H9 (cell line): Measurements from ENCODE around the gene PTPN21. TPM values are rescaled to one million over a fixed set of nuclear protein-coding genes. Genes with fewer than 3 reads are reported as not detected.

Source experiments
- DNase-seq: peaks from one replicate; pipeline ENCODE4 v3.0.0-alpha.2; 2017
- H2AFZ ChIP-seq: one replicate; pipeline ENCODE4 v1.6.1; 2013; ENCODE audit warnings: mild to moderate bottlenecking, low read length, control low read depth, moderate library complexity
- H2AK5ac ChIP-seq: 2 replicates; pipeline ENCODE4 v1.6.1; 2013; ENCODE audit warnings: low read length, control low read depth, mixed read lengths; ENCODE audit not compliant: insufficient read length
- H2BK120ac ChIP-seq: one replicate; pipeline ENCODE4 v1.6.1; 2013; ENCODE audit warnings: low read depth, mild to moderate bottlenecking, low read length, control low read depth, inconsistent platforms; ENCODE audit not compliant: poor library complexity, severe bottlenecking
- H2BK12ac ChIP-seq: 2 replicates; pipeline ENCODE4 v1.6.1; 2013; ENCODE audit warnings: low read length, control low read depth, mixed read lengths, low read depth; ENCODE audit not compliant: insufficient read length
- H2BK15ac ChIP-seq: 2 replicates; pipeline ENCODE4 v1.6.1; 2013; ENCODE audit warnings: low read depth, low read length, control low read depth
- H2BK20ac ChIP-seq: one replicate; pipeline ENCODE4 v1.6.1; 2013; ENCODE audit warnings: low read depth, mild to moderate bottlenecking, low read length, control low read depth, inconsistent platforms; ENCODE audit not compliant: poor library complexity, severe bottlenecking
- H2BK5ac ChIP-seq: 2 replicates; pipeline ENCODE4 v1.6.1; 2013; ENCODE audit warnings: low read length, control low read depth, mixed read lengths; ENCODE audit not compliant: insufficient read length
- H3K14ac ChIP-seq: 2 replicates; pipeline ENCODE4 v1.6.1; 2013; ENCODE audit warnings: low read length, control low read depth; ENCODE audit not compliant: insufficient read depth
- H3K18ac ChIP-seq: 2 replicates; pipeline ENCODE4 v1.6.1; 2013; ENCODE audit warnings: low read depth, mild to moderate bottlenecking, mixed read lengths, low read length, control low read depth; ENCODE audit not compliant: insufficient read length
- H3K23ac ChIP-seq: 2 replicates; pipeline ENCODE4 v1.6.1; 2013; ENCODE audit warnings: low read length, control low read depth, mixed read lengths, low read depth; ENCODE audit not compliant: insufficient read length
- H3K23me2 ChIP-seq: 2 replicates; pipeline ENCODE4 v1.6.1; 2013; ENCODE audit warnings: low read depth, mild to moderate bottlenecking, mixed read lengths, low read length, control low read depth; ENCODE audit not compliant: insufficient read length, poor library complexity, severe bottlenecking
- H3K27ac ChIP-seq: 2 replicates; pipeline ENCODE4 v1.5.1; 2013; ENCODE audit warnings: low read length, control low read depth, mixed read lengths, low read depth; ENCODE audit not compliant: insufficient read length
- H3K27me3 ChIP-seq: 2 replicates; pipeline ENCODE4 v1.6.1; 2013; ENCODE audit warnings: low read length, control low read depth, inconsistent platforms; ENCODE audit not compliant: insufficient read depth
- H3K4ac ChIP-seq: 2 replicates; pipeline ENCODE4 v1.6.1; 2013; ENCODE audit warnings: low read depth, mild to moderate bottlenecking, control low read depth, inconsistent platforms, low read length, moderate library complexity
- H3K4me1 ChIP-seq: 2 replicates; pipeline ENCODE4 v1.6.1; 2013; ENCODE audit warnings: low read length, control low read depth, inconsistent platforms; ENCODE audit not compliant: insufficient read depth
- H3K4me2 ChIP-seq: 2 replicates; pipeline ENCODE4 v1.6.1; 2013; ENCODE audit warnings: low read length, control low read depth, mixed read lengths; ENCODE audit not compliant: insufficient read length, insufficient read depth
- H3K56ac ChIP-seq: 2 replicates; pipeline ENCODE4 v1.6.1; 2013; ENCODE audit warnings: low read depth, mild to moderate bottlenecking, mixed read lengths, low read length, control low read depth; ENCODE audit not compliant: insufficient read length
- H3K79me1 ChIP-seq: 2 replicates; pipeline ENCODE4 v1.6.1; 2013; ENCODE audit warnings: low read depth, mild to moderate bottlenecking, moderate library complexity, low read length, control low read depth, inconsistent platforms; ENCODE audit not compliant: insufficient read depth, poor library complexity, severe bottlenecking
- H3K79me2 ChIP-seq: 2 replicates; pipeline ENCODE4 v1.6.1; 2013; ENCODE audit warnings: low read length, control low read depth, inconsistent platforms; ENCODE audit not compliant: insufficient read depth
- H3K9ac ChIP-seq: 2 replicates; pipeline ENCODE4 v1.6.1; 2013; ENCODE audit warnings: low read length, control low read depth, mixed read lengths; ENCODE audit not compliant: insufficient read length; ENCODE audit errors: extremely low read depth
- H3K9me3 ChIP-seq: one replicate; pipeline ENCODE4 v1.6.1; 2013; ENCODE audit warnings: low read depth, low read length, inconsistent platforms; ENCODE audit not compliant: control insufficient read depth
- H3T11ph ChIP-seq: one replicate; pipeline ENCODE4 v1.6.1; 2013; ENCODE audit warnings: mild to moderate bottlenecking, low read length, control low read depth, inconsistent platforms
- H4K20me1 ChIP-seq: one replicate; pipeline ENCODE4 v1.6.1; 2013; ENCODE audit not compliant: control insufficient read depth, insufficient read length, insufficient read depth
- H4K5ac ChIP-seq: 2 replicates; pipeline ENCODE4 v1.6.1; 2013; ENCODE audit warnings: low read depth, mild to moderate bottlenecking, mixed read lengths, low read length, control low read depth; ENCODE audit not compliant: insufficient read length
- H4K8ac ChIP-seq: replicated peaks from 2 replicates; pipeline ENCODE4 v1.6.1; 2013; ENCODE audit warnings: low read length, control low read depth, mixed read lengths, low read depth; ENCODE audit not compliant: insufficient read length
- H4K91ac ChIP-seq: 2 replicates; pipeline ENCODE4 v1.6.1; 2013; ENCODE audit warnings: low read depth, mild to moderate bottlenecking, moderate library complexity, mixed read lengths, low read length, control low read depth; ENCODE audit not compliant: insufficient read length
- H3K27ac Mint-ChIP-seq, 3 experiments: 2 replicates in 2 of 3; 3 replicates in 1 of 3; pipeline ENCODE4 v1.8.0; 2020 to 2021; ENCODE audit warnings: mixed read lengths in 3 of 3, mild to moderate bottlenecking in 1 of 3, moderate library complexity in 1 of 3
- H3K27me3 Mint-ChIP-seq: 2 replicates; pipeline ENCODE4 v1.8.0; 2021; ENCODE audit warnings: low read depth, mild to moderate bottlenecking, moderate library complexity, mixed read lengths
- H3K36me3 Mint-ChIP-seq, 3 experiments: 2 replicates in 2 of 3; 3 replicates in 1 of 3; pipeline ENCODE4 v1.8.0; 2020 to 2021; ENCODE audit warnings: low read depth in 3 of 3, mixed read lengths in 3 of 3; ENCODE audit not compliant: insufficient read depth in 1 of 3
- H3K4me1 Mint-ChIP-seq, 2 experiments: 2 replicates each; pipeline ENCODE4 v1.8.0; 2020; ENCODE audit warnings: mixed read lengths in 2 of 2
- H3K4me3 Mint-ChIP-seq, 2 experiments: 2 replicates in 1 of 2; 3 replicates in 1 of 2; pipeline ENCODE4 v1.8.0; 2020 to 2021; ENCODE audit warnings: mild to moderate bottlenecking in 2 of 2, mixed read lengths in 2 of 2, moderate library complexity in 1 of 2
- H3K9me3 Mint-ChIP-seq, 2 experiments: 2 replicates in 1 of 2; 3 replicates in 1 of 2; pipeline ENCODE4 v1.8.0; 2020; ENCODE audit warnings: mild to moderate bottlenecking in 2 of 2, mixed read lengths in 2 of 2, moderate library complexity in 1 of 2
- WGBS: extraction: QIAGEN DNeasy Blood & Tissue Kit; methylation state at CpG from one replicate; pipeline ENCODE4 v1.1.7; 2013; ENCODE audit warnings: missing lambda C conversion rate, low lambda C conversion rate, mixed read lengths; ENCODE audit not compliant: insufficient read length; ENCODE audit errors: extremely low coverage; 5-methylcytosine and 5-hydroxymethylcytosine counted together
- total RNA-seq: library from RNA; stranded (reverse); gene quantifications from 2 replicates; pipeline ENCODE4 v1.2.1, GENCODE V29; 2021
- TF ChIP-seq, protein P1 (sequence below): fragments of 200-600 bp; sonication (generic); conservative IDR thresholded peaks from 3 replicates; pipeline ENCODE4 v1.8.0; 2021; ENCODE audit warnings: antibody characterized with exemption, mild to moderate bottlenecking

PTPN21 gene
- total RNA-seq, 1 experiment from 2014 or later = 14.3 TPM

DNA sequence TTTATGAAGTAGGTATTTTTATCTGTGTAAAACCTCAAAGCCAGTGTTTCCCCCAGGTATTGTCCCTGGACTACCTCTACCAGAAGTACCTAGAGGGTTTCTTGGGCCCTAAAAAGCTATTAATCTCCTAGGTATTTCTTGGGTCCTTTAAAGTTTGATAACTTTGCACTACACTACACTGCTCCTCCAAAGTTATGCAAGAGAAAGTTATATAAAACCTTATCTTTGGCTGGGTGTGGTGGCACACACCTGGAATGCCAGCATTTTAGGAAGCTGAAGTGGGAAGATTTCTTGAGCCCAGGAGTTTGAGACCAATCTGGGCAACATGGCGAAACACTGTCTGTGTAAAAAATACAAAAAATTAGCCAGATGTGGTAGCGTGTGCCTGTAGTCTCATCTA is 34.9 kb downstream of the PTPN21 start:
- Histone ChIP-seq H3K27me3 (no peaks in the 10 kb centered on the region), H2BK120ac (no peak overlapping the region), H3K56ac (no peak overlapping the region), H3K23ac (no peak overlapping the region), H3K4me2 (no peak overlapping the region), H3K27ac (no peak overlapping the region), H4K5ac (no peak overlapping the region), H2AFZ (no peak overlapping the region), H2BK12ac (no peak overlapping the region), H3K9me3 (no peaks in the 10 kb centered on the region), H3K4ac (no peak overlapping the region), H2BK20ac (no peak overlapping the region), H3K9ac (no peak overlapping the region), H3K79me1 (no peaks in the 10 kb centered on the region), H3K23me2 (no peaks in the 10 kb centered on the region), H3T11ph (no peak overlapping the region), H3K14ac (no peak overlapping the region), H2BK5ac (no peak overlapping the region), H4K91ac (no peak overlapping the region), H3K4me1 (no peaks in the 10 kb centered on the region), H4K8ac (no peak overlapping the region), H3K18ac (no peak overlapping the region), H3K79me2 (no peaks in the 10 kb centered on the region), H4K20me1 (no peaks in the 10 kb centered on the region), H2AK5ac (no peak overlapping the region), H2BK15ac (no peak overlapping the region)
- H3K9me3 Mint-ChIP-seq = no peaks in the 10 kb centered on the region; a peak in 1 of 5 replicates
- no peaks in the 10 kb centered on the region for H3K27me3 Mint-ChIP-seq
- H3K36me3 Mint-ChIP-seq = peaks cover 1 to 17% (median 6%) of the 10 kb centered on the region in 3 experiments; a peak in 4 of 7 replicates
- no peak overlapping the region for H3K4me3 Mint-ChIP-seq
- TF ChIP-seq, protein P1, sequence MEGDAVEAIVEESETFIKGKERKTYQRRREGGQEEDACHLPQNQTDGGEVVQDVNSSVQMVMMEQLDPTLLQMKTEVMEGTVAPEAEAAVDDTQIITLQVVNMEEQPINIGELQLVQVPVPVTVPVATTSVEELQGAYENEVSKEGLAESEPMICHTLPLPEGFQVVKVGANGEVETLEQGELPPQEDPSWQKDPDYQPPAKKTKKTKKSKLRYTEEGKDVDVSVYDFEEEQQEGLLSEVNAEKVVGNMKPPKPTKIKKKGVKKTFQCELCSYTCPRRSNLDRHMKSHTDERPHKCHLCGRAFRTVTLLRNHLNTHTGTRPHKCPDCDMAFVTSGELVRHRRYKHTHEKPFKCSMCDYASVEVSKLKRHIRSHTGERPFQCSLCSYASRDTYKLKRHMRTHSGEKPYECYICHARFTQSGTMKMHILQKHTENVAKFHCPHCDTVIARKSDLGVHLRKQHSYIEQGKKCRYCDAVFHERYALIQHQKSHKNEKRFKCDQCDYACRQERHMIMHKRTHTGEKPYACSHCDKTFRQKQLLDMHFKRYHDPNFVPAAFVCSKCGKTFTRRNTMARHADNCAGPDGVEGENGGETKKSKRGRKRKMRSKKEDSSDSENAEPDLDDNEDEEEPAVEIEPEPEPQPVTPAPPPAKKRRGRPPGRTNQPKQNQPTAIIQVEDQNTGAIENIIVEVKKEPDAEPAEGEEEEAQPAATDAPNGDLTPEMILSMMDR = no peak
- WGBS = no CpG with 5 or more reads among the region's 2 CpGs
- peak overlapping the region in 1 of 3 experiments; percentile 8; a peak in 2 of 7 replicates for H3K27ac Mint-ChIP-seq
- no peak for DNase-seq
- no peaks in the 10 kb centered on the region for H3K4me1 Mint-ChIP-seq
